ENCODE measurements around the gene SLC30A4.

DNA sequence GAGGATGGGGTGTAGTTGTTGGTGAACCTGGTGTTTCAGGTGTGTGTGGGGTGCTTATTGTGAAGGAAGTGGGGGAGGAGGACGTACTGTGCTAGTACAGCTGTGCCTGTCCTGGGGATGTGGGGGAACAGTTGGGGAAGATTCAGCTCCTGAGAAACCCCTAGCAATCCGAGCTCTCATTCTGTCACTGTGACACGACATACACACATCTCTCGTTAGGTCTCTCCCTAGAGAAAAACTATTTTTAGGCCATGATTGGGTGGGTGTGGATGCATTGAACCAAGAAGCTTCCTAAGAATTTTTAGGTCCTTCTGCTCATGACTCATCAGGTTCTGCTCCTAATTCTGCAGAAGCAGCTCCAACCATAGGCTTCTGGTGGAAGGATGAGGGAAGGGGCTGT, 54.3 kb downstream of the SLC30A4 start:
- no peak for TF ChIP-seq GATA3 (IDR thresholded peaks at IDR 0.05; ENCODE audit: low read depth, low read length)
- no peak for TF ChIP-seq GATA2 (IDR thresholded peaks at IDR 0.05; ENCODE audit: low read depth, low read length)
